ENCODE data around the gene PCDHA4. TPM values are rescaled to one million over a fixed set of nuclear protein-coding genes. Genes with fewer than 3 reads are reported as not detected.

PCDHA4 gene
- under 0.01 and 0.14 TPM in 2 replicates for total RNA-seq

GRCh38 chr5:140806834-140807775 is at the start of gene PCDHA4:
TSS of gene PCDHA4 (plus strand) at chr5:140807068.

GRCh38 chr5:140785905-140786686 is 20.8 kb upstream of the PCDHA4 start, which contains the start of gene PCDHA1:
TSS of gene PCDHA1 (plus strand) at chr5:140786140.

GRCh38 chr5:140794595-140795258 is 12.1 kb upstream of the PCDHA4 start, which contains the start of gene PCDHA2:
TSS of gene PCDHA2 (plus strand) at chr5:140794852.

GRCh38 chr5:140800816-140801493 is 5.9 kb upstream of the PCDHA4 start, which contains the start of gene PCDHA3:
TSS of gene PCDHA3 (plus strand) at chr5:140801057.

GRCh38 chr5:140821375-140822280 is 14.8 kb downstream of the PCDHA4 start, which contains the start of gene PCDHA5:
TSS of gene PCDHA5 (plus strand) at chr5:140821613.

GRCh38 chr5:140827704-140828361 is 21.0 kb downstream of the PCDHA4 start, which contains the start of gene PCDHA6:
TSS of gene PCDHA6 (plus strand) at chr5:140827960. CDS start at chr5:140828092, 132 bp downstream.

GRCh38 chr5:140833993-140834392 is 27.1 kb downstream of the PCDHA4 start, which contains the start of gene PCDHA7:
TSS of gene PCDHA7 (plus strand) at chr5:140834269. CDS start at chr5:140834384, 115 bp downstream.

GRCh38 chr5:140840978-140841962 is 34.4 kb downstream of the PCDHA4 start, which contains the start of gene PCDHA8:
TSS of gene PCDHA8 (plus strand) at chr5:140841187. CDS start at chr5:140841322, 135 bp downstream.

GRCh38 chr5:140848139-140849102 is 41.6 kb downstream of the PCDHA4 start, which contains the start of gene PCDHA9:
TSS of gene PCDHA9 (plus strand) at chr5:140848382. CDS start at chr5:140848496, 114 bp downstream.

GRCh38 chr5:140855772-140856674 is 49.2 kb downstream of the PCDHA4 start, which contains the start of gene PCDHA10:
TSS of gene PCDHA10 (plus strand) at chr5:140855897. CDS start at chr5:140856049, 152 bp downstream.

Other genes starting within 250 kb of the PCDHA4 start
- 42.0 and 44.7 TPM in 2 replicates for gene SRA1, start 249.6 kb upstream of the PCDHA4 start, total RNA-seq
- gene APBB3, start 242.5 kb upstream of the PCDHA4 start, total RNA-seq: 11.7 and 31.1 TPM in 2 replicates
- 41.6 and 45.5 TPM in 2 replicates for gene SLC35A4, start 242.2 kb upstream of the PCDHA4 start, total RNA-seq
- 1.3 and 1.8 TPM in 2 replicates for gene CD14, start 173.9 kb upstream of the PCDHA4 start, total RNA-seq
- gene TMCO6, start 167.6 kb upstream of the PCDHA4 start, total RNA-seq: 12.9 and 24.5 TPM in 2 replicates
- 19.9 and 24.1 TPM in 2 replicates for gene NDUFA2, start 159.4 kb upstream of the PCDHA4 start, total RNA-seq
- 67.3 and 127 TPM in 2 replicates for gene IK, start 159.2 kb upstream of the PCDHA4 start, total RNA-seq
- gene WDR55, start 142.2 kb upstream of the PCDHA4 start, total RNA-seq: 32.8 and 46.2 TPM in 2 replicates
- 0.44 and 0.86 TPM in 2 replicates for gene DND1, start 133.5 kb upstream of the PCDHA4 start, total RNA-seq
- 47.9 and 91.9 TPM in 2 replicates for gene HARS1, start 115.7 kb upstream of the PCDHA4 start, total RNA-seq
- gene HARS2, start 115.6 kb upstream of the PCDHA4 start, total RNA-seq: 27.1 and 32.5 TPM in 2 replicates
- 29.5 and 35.7 TPM in 2 replicates for gene ZMAT2, start 106.6 kb upstream of the PCDHA4 start, total RNA-seq
- gene PCDHA1, start 20.9 kb upstream of the PCDHA4 start, total RNA-seq: not detected in 2 replicates
- gene PCDHA2, start 12.2 kb upstream of the PCDHA4 start, total RNA-seq: under 0.01 TPM in 1 of 2 replicates, not detected in the other
- 0.14 and 0.22 TPM in 2 replicates for gene PCDHA3, start 6.0 kb upstream of the PCDHA4 start, total RNA-seq
- not detected in 2 replicates for gene PCDHA5, start 14.5 kb downstream of the PCDHA4 start, total RNA-seq
- gene PCDHA6, start 20.9 kb downstream of the PCDHA4 start, total RNA-seq: 0.14 and 0.44 TPM in 2 replicates
- gene PCDHA7, start 27.2 kb downstream of the PCDHA4 start, total RNA-seq: under 0.01 and 0.29 TPM in 2 replicates
- gene PCDHA8, start 34.1 kb downstream of the PCDHA4 start, total RNA-seq: under 0.01 TPM in 1 of 2 replicates, not detected in the other
- under 0.01 TPM in 2 replicates for gene PCDHA9, start 41.3 kb downstream of the PCDHA4 start, total RNA-seq
- under 0.01 and 0.14 TPM in 2 replicates for gene PCDHA10, start 48.8 kb downstream of the PCDHA4 start, total RNA-seq
- gene PCDHA11, start 61.9 kb downstream of the PCDHA4 start, total RNA-seq: 0.57 TPM in 1 of 2 replicates, not detected in the other
- under 0.01 and 0.14 TPM in 2 replicates for gene PCDHA12, start 68.2 kb downstream of the PCDHA4 start, total RNA-seq
- not detected in 2 replicates for gene PCDHA13, start 75.1 kb downstream of the PCDHA4 start, total RNA-seq
- gene PCDHAC1, start 119.2 kb downstream of the PCDHA4 start, total RNA-seq: under 0.01 TPM in 1 of 2 replicates, not detected in the other
- gene PCDHAC2, start 159.4 kb downstream of the PCDHA4 start, total RNA-seq: 0.14 and 0.22 TPM in 2 replicates
- gene PCDHB1, start 244.3 kb downstream of the PCDHA4 start, total RNA-seq: not detected in 2 replicates